ENCODE results near the gene IGF2.

Gene IGF2

GRCh38 chr11:2106583-2107209 is 32.5 kb downstream of the IGF2 start:
- DNase-seq (ENCODE audit: extremely low read depth, insufficient read length), result no peak
- no peaks in the 10 kb centered on the region; the same call in 1 of the 2 replicates for H3K27me3 ChIP-seq (replicated peaks; ENCODE audit: control insufficient read depth, insufficient read depth, low read length)
- no peak for TF ChIP-seq CTCF (IDR thresholded peaks at IDR 0.05; ENCODE audit: insufficient read depth, low read length, poor library complexity, severe bottlenecking)
- H3K36me3 ChIP-seq (ENCODE audit: control insufficient read depth, insufficient read depth, low read length), result no peaks in the 10 kb centered on the region
- no peak overlapping the region for H3K4me3 ChIP-seq (replicated peaks; ENCODE audit: low read depth, low read length)

- no peaks in the 10 kb centered on the region for H3K36me3 ChIP-seq (ENCODE audit: control insufficient read depth, insufficient read depth, low read length)
- H3K27me3 ChIP-seq (replicated peaks; ENCODE audit: control insufficient read depth, insufficient read depth, low read length), result no peaks in the 10 kb centered on the region; the same call in 1 of the 2 replicates
- no peak overlapping the region for H3K4me3 ChIP-seq (replicated peaks; ENCODE audit: low read depth, low read length)
- TF ChIP-seq CTCF (IDR thresholded peaks at IDR 0.05; ENCODE audit: insufficient read depth, low read length, poor library complexity, severe bottlenecking), result no peak
- DNase-seq (ENCODE audit: extremely low read depth, insufficient read length), result no peak
These were observed 33.7 kb downstream of the IGF2 start for GRCh38 chr11:2105511-2105910.

- Histone ChIP-seq H3K27me3 (replicated peaks; ENCODE audit: control insufficient read depth, insufficient read depth, low read length) (no peaks in the 10 kb centered on the region; the same call in 1 of the 2 replicates), H3K36me3 (ENCODE audit: control insufficient read depth, insufficient read depth, low read length) (no peaks in the 10 kb centered on the region), H3K4me3 (replicated peaks; ENCODE audit: low read depth, low read length) (no peak overlapping the region)
- no peak for DNase-seq (ENCODE audit: extremely low read depth, insufficient read length)
- no peak for TF ChIP-seq CTCF (IDR thresholded peaks at IDR 0.05; ENCODE audit: insufficient read depth, low read length, poor library complexity, severe bottlenecking)
These were observed 34.4 kb downstream of the IGF2 start for GRCh38 chr11:2104524-2105440.

GRCh38 chr11:2103668-2104523 is 35.3 kb downstream of the IGF2 start:
- Histone ChIP-seq H3K4me3 (replicated peaks; ENCODE audit: low read depth, low read length) (no peak overlapping the region), H3K36me3 (ENCODE audit: control insufficient read depth, insufficient read depth, low read length) (no peaks in the 10 kb centered on the region)
- no peak for TF ChIP-seq CTCF (IDR thresholded peaks at IDR 0.05; ENCODE audit: insufficient read depth, low read length, poor library complexity, severe bottlenecking)

GRCh38 chr11:2102883-2103213 is 36.3 kb downstream of the IGF2 start:
- no peak for DNase-seq (ENCODE audit: extremely low read depth, insufficient read length)
- no peaks in the 10 kb centered on the region for H3K36me3 ChIP-seq (ENCODE audit: control insufficient read depth, insufficient read depth, low read length)
- H3K27me3 ChIP-seq (replicated peaks; ENCODE audit: control insufficient read depth, insufficient read depth, low read length), result no peaks in the 10 kb centered on the region; the same call in 1 of the 2 replicates
- no peak overlapping the region for H3K4me3 ChIP-seq (replicated peaks; ENCODE audit: low read depth, low read length)
- no peak for TF ChIP-seq CTCF (IDR thresholded peaks at IDR 0.05; ENCODE audit: insufficient read depth, low read length, poor library complexity, severe bottlenecking)

More at GRCh38 chr11:2103668-2104523, 35.3 kb downstream of the IGF2 start:
- DNase-seq (ENCODE audit: extremely low read depth, insufficient read length), result no peak
- H3K27me3 ChIP-seq (replicated peaks; ENCODE audit: control insufficient read depth, insufficient read depth, low read length), result no peaks in the 10 kb centered on the region; the same call in 1 of the 2 replicates
